ENCODE measurements around the gene HLA-DRB5. TPM values are rescaled to one million over a fixed set of nuclear protein-coding genes. Genes with fewer than 3 reads are reported as not detected.

Gene HLA-DRB5
- total and polyA plus RNA-seq, 2 experiments from 2014 or later, result 0.15 TPM; not detected in 1

DNA sequence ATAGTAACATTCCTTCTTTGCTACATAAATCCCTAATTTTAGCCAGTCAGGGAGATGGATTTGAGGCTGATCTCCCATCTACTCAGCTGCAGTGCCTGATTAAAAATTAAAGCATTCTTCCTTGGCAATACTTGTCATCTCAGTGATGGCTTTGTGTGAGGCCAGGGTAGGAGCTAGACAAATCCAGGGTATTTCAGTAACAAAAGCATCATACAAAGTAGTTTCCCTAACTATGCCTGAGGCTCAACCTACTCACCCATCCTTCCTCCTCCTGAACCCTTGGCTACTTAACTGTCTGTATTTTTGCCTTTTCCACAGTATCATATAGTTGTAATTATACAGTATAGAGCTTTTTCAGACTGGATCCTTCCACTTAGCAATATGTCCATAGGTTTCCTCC, 37.7 kb downstream of the HLA-DRB5 start:
- TF ChIP-seq, protein P1, sequence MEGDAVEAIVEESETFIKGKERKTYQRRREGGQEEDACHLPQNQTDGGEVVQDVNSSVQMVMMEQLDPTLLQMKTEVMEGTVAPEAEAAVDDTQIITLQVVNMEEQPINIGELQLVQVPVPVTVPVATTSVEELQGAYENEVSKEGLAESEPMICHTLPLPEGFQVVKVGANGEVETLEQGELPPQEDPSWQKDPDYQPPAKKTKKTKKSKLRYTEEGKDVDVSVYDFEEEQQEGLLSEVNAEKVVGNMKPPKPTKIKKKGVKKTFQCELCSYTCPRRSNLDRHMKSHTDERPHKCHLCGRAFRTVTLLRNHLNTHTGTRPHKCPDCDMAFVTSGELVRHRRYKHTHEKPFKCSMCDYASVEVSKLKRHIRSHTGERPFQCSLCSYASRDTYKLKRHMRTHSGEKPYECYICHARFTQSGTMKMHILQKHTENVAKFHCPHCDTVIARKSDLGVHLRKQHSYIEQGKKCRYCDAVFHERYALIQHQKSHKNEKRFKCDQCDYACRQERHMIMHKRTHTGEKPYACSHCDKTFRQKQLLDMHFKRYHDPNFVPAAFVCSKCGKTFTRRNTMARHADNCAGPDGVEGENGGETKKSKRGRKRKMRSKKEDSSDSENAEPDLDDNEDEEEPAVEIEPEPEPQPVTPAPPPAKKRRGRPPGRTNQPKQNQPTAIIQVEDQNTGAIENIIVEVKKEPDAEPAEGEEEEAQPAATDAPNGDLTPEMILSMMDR (IDR thresholded peaks at IDR 0.05; ENCODE audit: low read depth, low read length), result no peak
- no peak for DNase-seq (ENCODE audit: low read depth in 1 of 2, low spot score in 1 of 2)
- Histone ChIP-seq H3K9me3 (ENCODE audit: low read depth) (no peaks in the 10 kb centered on the region), H3K27ac (no peak overlapping the region), H3K4me1 (ENCODE audit: low read depth) (no peaks in the 10 kb centered on the region), H3K4me3 (no peak overlapping the region), H3K36me3 (no peaks in the 10 kb centered on the region), H3K27me3 (no peaks in the 10 kb centered on the region)

DNA sequence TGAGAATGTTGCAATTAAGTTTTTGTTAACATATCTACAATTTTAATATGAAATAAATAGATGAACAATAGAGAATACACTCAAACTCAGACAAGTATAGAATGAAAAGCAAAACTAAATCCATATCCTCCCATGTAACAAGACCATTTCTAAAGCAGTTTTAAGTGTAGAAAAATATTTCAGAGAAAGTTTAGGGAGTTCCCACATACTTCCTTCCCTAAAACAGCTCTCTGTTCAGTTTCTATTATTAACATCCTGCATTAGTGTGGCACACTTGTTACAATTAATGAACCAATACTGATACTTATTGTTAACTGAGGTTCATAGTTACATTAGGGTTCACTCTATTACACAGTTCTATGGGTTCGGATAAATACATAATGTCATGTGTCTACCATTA, 38.4 kb downstream of the HLA-DRB5 start:
- no peaks in the 10 kb centered on the region for H3K4me1 ChIP-seq (ENCODE audit: low read depth)
- no peaks in the 10 kb centered on the region for H3K36me3 ChIP-seq
- H3K4me3 ChIP-seq, result no peak overlapping the region
- no peak for DNase-seq (ENCODE audit: low read depth in 1 of 2, low spot score in 1 of 2)
- H3K27ac ChIP-seq, result no peak overlapping the region
- H3K9me3 ChIP-seq (ENCODE audit: low read depth), result no peaks in the 10 kb centered on the region
- TF ChIP-seq, protein P1 (IDR thresholded peaks at IDR 0.05; ENCODE audit: low read depth, low read length), result no peak
- no peaks in the 10 kb centered on the region for H3K27me3 ChIP-seq

DNA sequence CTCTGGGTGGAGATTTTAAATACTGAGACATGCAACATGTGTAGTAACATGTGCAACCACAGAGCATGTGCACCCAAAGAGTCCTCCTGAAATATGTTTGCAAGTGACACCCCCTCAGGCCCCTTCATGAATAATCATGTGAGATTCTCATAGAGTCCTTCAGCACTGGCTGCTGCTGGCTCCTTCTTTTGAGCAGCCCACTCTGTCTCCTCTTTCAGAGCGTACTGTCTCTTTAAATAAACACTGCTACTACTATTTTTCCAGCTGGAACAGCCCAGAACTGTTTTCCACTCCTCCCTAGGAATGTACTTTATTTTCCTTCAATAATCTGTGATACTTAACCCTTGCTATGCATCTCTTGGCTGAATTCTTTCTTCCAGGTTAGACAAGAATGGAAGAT, 42.0 kb downstream of the HLA-DRB5 start:
- H3K4me3 ChIP-seq, result no peak overlapping the region
- no peaks in the 10 kb centered on the region for H3K4me1 ChIP-seq (ENCODE audit: low read depth)
- H3K9me3 ChIP-seq (ENCODE audit: low read depth), result no peaks in the 10 kb centered on the region
- H3K36me3 ChIP-seq, result no peaks in the 10 kb centered on the region
- H3K27me3 ChIP-seq, result no peaks in the 10 kb centered on the region
- DNase-seq (ENCODE audit: low read depth in 1 of 2, low spot score in 1 of 2), result no peak
- TF ChIP-seq, protein P1 (IDR thresholded peaks at IDR 0.05; ENCODE audit: low read depth, low read length), result no peak
- H3K27ac ChIP-seq, result no peak overlapping the region

DNA sequence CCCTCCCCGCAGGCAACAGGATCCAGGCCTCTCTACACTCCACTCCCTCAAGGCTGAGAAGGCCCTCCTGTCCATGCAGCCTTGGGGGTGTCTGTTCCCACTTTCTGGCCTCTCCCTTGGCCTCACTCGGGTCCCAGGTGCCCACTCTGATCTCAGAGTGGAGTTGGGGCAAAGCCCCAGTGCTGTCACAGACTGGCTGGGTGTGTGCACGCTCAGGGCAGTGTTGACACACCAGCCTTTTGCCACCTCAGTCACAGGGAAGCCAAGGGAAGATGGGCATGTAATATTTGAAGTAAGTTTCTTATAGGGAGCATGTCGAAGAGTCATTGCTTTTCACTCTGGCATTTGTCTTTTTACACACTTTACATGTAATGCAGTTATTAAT, 45.5 kb downstream of the HLA-DRB5 start:
- Histone ChIP-seq H3K4me1 (ENCODE audit: low read depth) (no peaks in the 10 kb centered on the region), H3K27me3 (no peaks in the 10 kb centered on the region), H3K4me3 (no peak overlapping the region), H3K27ac (no peak overlapping the region), H3K36me3 (no peaks in the 10 kb centered on the region), H3K9me3 (ENCODE audit: low read depth) (no peaks in the 10 kb centered on the region)
- DNase-seq (ENCODE audit: low read depth in 1 of 2, low spot score in 1 of 2), result no peak
- TF ChIP-seq, protein P1 (IDR thresholded peaks at IDR 0.05; ENCODE audit: low read depth, low read length), result no peak

DNA sequence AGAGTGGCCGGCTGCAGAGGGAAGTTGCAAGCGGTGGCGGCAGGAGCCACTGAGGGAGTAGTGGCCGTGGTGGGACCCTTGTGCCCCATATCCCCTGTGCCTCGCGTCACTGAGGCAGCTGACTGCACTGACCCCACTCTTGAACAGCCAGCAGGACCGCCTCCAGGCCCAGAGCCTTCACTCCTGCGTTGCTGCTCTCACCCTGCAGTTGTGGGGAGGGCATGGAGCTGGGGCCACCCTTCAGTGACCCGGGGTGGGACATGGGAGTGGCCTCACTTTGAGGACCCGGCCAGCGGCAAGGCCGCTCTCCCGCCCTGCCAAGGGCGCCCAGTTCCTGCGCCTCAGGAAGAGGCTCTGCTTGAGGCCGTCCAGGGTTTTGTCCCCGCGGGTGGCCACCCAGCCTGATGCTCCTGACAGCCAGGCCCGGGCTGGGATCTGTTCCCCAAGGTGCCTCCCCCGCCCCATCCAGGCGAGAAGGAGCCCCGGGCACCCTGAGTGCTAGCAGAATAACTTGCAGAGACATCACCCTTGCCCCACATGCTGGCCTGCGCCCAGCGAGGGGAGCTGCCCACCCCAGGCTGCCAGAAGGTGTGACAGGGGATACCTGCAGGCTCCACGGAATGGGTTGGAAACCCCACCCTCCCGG, 46.0 kb downstream of the HLA-DRB5 start:
- DNase-seq (ENCODE audit: low read depth in 1 of 2, low spot score in 1 of 2), result no peak
- TF ChIP-seq, protein P1 (IDR thresholded peaks at IDR 0.05; ENCODE audit: low read depth, low read length), result no peak
- Histone ChIP-seq H3K27ac (no peak overlapping the region), H3K4me3 (no peak overlapping the region), H3K27me3 (no peaks in the 10 kb centered on the region), H3K36me3 (no peaks in the 10 kb centered on the region), H3K4me1 (ENCODE audit: low read depth) (no peaks in the 10 kb centered on the region), H3K9me3 (ENCODE audit: low read depth) (no peaks in the 10 kb centered on the region)

Measured in cardiac muscle cell (in vitro differentiated cells and primary cell).